Measurements from ENCODE around the gene CCDC47. TPM values are rescaled to one million over a fixed set of nuclear protein-coding genes. Genes with fewer than 3 reads are reported as not detected.

The CCDC47 gene
- total RNA-seq, 6 experiments from 2014 or later, result 70.5 to 83.2 (median 74.8) TPM

DNA sequence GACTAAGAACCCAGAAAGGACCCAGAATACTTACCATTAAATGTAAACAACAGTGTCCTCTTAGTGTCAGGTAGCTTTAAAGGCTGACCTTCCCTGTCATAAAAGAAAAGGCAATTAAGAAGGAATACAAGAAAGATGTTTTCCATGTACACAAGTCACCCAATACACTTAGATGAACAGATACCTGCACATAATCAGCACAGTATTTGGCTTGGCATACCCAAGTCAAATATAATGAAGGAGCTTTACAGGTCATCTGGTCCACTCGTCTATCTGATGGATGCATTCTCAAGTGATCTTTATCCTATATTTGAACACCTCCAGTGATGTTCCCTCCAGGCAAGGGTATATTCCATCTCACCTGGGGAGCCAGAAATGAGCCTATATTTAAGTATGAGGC is 20.7 kb downstream of the CCDC47 start:
- H3K9me3 Mint-ChIP-seq, result no peaks in the 10 kb centered on the region
- H3K4me3 Mint-ChIP-seq, result no peak overlapping the region
- no peak for DNase-seq
- H3K27ac Mint-ChIP-seq, result no peak overlapping the region
- TF ChIP-seq, protein P1, sequence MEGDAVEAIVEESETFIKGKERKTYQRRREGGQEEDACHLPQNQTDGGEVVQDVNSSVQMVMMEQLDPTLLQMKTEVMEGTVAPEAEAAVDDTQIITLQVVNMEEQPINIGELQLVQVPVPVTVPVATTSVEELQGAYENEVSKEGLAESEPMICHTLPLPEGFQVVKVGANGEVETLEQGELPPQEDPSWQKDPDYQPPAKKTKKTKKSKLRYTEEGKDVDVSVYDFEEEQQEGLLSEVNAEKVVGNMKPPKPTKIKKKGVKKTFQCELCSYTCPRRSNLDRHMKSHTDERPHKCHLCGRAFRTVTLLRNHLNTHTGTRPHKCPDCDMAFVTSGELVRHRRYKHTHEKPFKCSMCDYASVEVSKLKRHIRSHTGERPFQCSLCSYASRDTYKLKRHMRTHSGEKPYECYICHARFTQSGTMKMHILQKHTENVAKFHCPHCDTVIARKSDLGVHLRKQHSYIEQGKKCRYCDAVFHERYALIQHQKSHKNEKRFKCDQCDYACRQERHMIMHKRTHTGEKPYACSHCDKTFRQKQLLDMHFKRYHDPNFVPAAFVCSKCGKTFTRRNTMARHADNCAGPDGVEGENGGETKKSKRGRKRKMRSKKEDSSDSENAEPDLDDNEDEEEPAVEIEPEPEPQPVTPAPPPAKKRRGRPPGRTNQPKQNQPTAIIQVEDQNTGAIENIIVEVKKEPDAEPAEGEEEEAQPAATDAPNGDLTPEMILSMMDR (IDR thresholded peaks at IDR 0.05), result no peak
- no peaks in the 10 kb centered on the region for H3K27me3 Mint-ChIP-seq (ENCODE audit: insufficient read depth)
- H3K36me3 Mint-ChIP-seq (ENCODE audit: low read depth), result peaks cover 27% of the 10 kb centered on the region
- H3K4me1 Mint-ChIP-seq (ENCODE audit: low read depth), result no peaks in the 10 kb centered on the region

DNA sequence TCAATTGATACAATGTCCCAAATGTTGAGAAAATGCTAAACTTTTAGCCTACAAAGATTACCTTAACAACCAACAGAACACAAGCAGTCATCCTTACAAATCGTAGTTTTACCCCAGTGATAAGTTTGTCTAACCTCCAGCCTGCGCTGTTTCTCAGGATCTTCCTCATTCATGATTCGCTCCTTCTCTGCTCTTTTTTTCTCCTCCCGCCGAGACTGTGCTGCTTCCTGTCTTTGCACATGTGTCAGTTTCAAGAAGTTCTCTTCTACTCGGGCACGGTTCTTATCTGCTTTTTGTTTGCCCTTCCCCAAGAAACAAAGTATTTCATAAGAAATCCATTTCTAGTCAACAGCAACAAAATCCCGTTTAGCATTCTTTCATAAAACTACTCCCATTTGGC is 21.6 kb downstream of the CCDC47 start:
- Mint-ChIP-seq H3K27ac (peak overlapping the region; percentile 6; the same call in 1 of the 2 replicates), H3K27me3 (ENCODE audit: insufficient read depth) (no peaks in the 10 kb centered on the region), H3K4me3 (no peak overlapping the region), H3K9me3 (no peaks in the 10 kb centered on the region), H3K36me3 (ENCODE audit: low read depth) (peaks cover 27% of the 10 kb centered on the region), H3K4me1 (ENCODE audit: low read depth) (no peaks in the 10 kb centered on the region)
- DNase-seq, result no peak
- TF ChIP-seq, protein P1 (IDR thresholded peaks at IDR 0.05), result no peak

DNA sequence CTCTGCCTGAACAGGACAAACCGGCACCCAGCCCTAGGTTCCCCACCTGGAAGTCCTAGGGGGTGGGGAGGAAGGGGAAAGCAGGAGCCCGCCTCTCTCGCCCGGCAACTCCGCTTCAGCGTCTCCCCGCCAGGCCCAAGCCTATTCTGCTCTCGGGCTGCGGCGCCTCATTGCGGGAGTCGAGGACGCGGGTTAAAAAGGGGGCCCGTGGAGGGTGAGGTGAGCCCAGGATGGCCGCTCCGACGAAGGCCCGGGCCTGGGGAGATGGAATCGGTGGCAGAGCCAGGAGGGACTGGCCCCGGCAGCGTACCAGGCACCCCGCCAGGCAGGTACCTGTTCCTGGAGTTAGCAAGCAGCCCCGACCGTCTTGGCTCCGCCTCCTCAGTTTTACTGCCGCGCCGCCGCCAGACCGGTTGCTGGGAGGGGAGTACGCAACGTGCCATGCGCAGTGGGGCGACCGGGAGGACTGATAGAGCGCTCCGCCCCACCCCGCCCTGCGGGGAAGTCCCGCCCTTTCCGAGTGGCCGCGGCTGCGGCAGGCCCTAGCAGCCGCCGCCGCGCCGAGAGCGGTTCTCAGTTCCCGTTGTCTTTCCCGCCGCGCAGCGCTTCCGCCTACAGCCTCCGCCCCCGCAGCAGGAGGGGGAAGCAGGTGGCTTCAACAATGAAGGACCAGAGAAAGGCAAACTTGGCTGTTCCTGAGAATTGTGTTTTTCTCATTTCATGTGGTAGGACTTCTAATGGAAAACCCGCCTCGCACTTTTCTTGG is 31.8 kb downstream of the CCDC47 start, which contains the start of gene STRADA:
Gene STRADA, minus strand, starts transcription at position 392 of the 766 bp plus-strand sequence. CDS start 13,430 bp downstream, outside the sequence.
- H3K27ac Mint-ChIP-seq, result peak within 1 kb of the TSS; percentile 87
- H3K4me3 Mint-ChIP-seq, result peak within 1 kb of the TSS; percentile 95
- DNase-seq, result peak; percentile 94
- H3K9me3 Mint-ChIP-seq, result no peaks in the 10 kb centered on the region
- H3K4me1 Mint-ChIP-seq (ENCODE audit: low read depth), result peaks cover 16% of the 10 kb centered on the region
- no peaks in the 10 kb centered on the region; the same call in 1 of the 2 replicates for H3K27me3 Mint-ChIP-seq (ENCODE audit: insufficient read depth)
- 0 out of 2 replicates have a peak, but pooled peaks cover 5% of the 10 kb centered on the region for H3K36me3 Mint-ChIP-seq (ENCODE audit: low read depth)
- TF ChIP-seq, protein P1 (IDR thresholded peaks at IDR 0.05), result no peak

DNA sequence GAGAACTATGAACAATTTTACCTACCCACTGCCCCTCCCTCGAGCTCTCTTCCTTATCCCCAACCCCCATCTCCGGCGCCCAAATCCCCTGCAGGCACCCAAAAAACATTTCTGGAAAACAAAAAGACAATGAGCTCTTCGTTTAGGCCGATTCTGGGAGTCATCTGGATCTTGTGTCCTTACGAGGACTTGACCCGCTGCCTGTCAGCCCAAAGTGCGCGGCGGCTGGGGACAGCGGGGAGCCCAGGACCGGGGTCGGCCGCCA is 32.3 kb downstream of the CCDC47 start:
- DNase-seq, result no peak
- Mint-ChIP-seq H3K27me3 (ENCODE audit: insufficient read depth) (no peaks in the 10 kb centered on the region; the same call in 1 of the 2 replicates), H3K9me3 (no peaks in the 10 kb centered on the region), H3K36me3 (ENCODE audit: low read depth) (0 out of 2 replicates have a peak, but pooled peaks cover 5% of the 10 kb centered on the region), H3K4me1 (ENCODE audit: low read depth) (peaks cover 16% of the 10 kb centered on the region), H3K27ac (peak overlapping the region; percentile 87), H3K4me3 (peak overlapping the region; percentile 95)
- TF ChIP-seq, protein P1 (IDR thresholded peaks at IDR 0.05), result no peak

DNA sequence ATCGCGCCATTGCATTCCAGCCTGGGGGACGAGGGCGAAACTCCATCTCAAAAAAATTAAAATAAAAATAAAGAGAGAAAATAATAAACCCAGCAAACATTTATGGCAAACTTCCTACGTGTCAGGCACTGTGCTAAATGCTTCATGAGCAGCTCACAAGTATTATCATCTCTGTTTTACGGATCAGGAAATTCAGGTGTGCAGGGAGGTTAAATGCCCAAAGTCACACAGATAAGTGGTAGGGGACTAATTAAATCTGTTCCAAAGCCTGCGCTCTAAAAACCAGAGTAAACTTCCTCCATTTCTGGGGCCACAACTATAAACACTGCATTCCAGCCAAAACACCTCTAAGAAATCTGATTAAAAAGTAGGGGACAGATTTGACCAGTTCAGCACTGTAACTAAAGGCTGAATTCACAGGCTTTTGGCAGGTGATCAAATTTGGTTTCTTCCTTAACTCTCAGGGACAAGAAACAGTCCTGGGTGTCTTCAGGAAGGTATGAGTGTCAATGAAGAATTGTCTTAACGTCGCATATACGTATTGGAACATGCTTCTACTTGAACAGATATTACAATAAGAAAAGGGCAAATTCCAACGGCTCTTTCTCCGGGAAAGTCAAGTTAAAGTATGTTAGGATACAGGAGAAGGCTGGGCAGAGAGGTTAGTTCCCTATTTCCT is 32.8 kb downstream of the CCDC47 start:
- H3K4me3 Mint-ChIP-seq, result peak overlapping the region; percentile 95
- peaks cover 16% of the 10 kb centered on the region for H3K4me1 Mint-ChIP-seq (ENCODE audit: low read depth)
- H3K36me3 Mint-ChIP-seq (ENCODE audit: low read depth), result 0 out of 2 replicates have a peak, but pooled peaks cover under 1% of the 10 kb centered on the region
- no peaks in the 10 kb centered on the region; the same call in 1 of the 2 replicates for H3K27me3 Mint-ChIP-seq (ENCODE audit: insufficient read depth)
- peak overlapping the region; percentile 87 for H3K27ac Mint-ChIP-seq
- no peaks in the 10 kb centered on the region for H3K9me3 Mint-ChIP-seq
- TF ChIP-seq, protein P1 (IDR thresholded peaks at IDR 0.05), result no peak
- peak; percentile 15 for DNase-seq
